T47D (cell line): ENCODE results near the gene REEP6.
"Not testable (repeated sequence)": the region's sequence is repeated elsewhere in the genome, so short reads cannot be mapped to it uniquely, and the experiment has no call there.

ENCODE experiments used
- DNase-seq, 2 experiments: peaks; one replicate each; pipeline versions ENCODE4 v3.0.0 to v3.0.0-alpha.2; 2011 to 2012; ENCODE audit warnings: low read depth in 1 of 2, low spot score in 1 of 2
- JUND ChIP-seq: IDR thresholded peaks from 2 replicates; pipeline ENCODE4 v1.6.1; 2012; ENCODE audit warnings: low read depth
- in situ Hi-C: cut with HindIII; loops from 2 replicates; pipeline ENCODE4 v1.10.0; 2016; ENCODE audit warnings: low sequenced_read_pairs, low pct_unique_long_range_greater_than_20kb

REEP6 gene

DNA sequence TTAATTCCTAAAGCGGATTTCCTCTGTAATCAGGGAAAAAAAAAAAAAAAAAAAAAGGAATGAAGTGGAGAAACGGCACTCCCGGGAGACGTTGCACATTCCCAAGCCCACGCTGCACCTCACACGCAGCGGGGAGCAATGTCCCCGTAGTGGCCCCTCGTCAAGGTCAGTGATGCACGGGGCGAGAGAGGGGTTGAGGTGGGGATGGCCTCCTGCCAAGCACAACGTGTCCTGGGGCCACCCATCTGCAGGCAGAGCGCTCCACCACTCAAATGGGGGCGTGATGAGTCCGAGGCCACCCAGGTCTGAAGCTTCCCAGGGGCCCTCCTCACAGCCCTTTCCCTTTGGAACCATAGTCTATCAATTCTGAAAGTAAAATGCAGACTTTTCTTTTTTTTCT, 48.0 kb downstream of the REEP6 start:
- in situ Hi-C loops: no loop called here
- TF ChIP-seq JUND: no peak
- no peak for DNase-seq

DNA sequence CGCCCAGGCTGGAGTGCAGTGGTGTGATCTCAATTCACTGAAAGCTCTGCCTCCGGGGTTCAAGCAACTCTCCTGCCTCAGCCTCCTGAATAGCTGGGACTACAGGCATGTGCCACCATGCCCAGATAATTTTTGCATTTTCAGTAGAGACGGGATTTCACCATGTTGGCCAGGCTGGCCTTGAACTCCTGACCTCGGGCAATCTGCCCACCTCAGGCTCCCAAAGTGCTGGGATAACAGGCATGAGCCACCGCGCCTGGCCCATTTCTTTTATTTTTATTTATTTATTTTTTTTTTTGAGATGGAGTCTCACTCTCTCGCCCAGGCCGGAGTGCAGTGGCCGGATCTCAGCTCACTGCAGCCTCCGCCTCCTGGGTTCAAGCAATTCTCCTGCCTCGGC, 48.8 kb downstream of the REEP6 start:
- in situ Hi-C loops, DNase-seq: not testable (repeated sequence)

DNA sequence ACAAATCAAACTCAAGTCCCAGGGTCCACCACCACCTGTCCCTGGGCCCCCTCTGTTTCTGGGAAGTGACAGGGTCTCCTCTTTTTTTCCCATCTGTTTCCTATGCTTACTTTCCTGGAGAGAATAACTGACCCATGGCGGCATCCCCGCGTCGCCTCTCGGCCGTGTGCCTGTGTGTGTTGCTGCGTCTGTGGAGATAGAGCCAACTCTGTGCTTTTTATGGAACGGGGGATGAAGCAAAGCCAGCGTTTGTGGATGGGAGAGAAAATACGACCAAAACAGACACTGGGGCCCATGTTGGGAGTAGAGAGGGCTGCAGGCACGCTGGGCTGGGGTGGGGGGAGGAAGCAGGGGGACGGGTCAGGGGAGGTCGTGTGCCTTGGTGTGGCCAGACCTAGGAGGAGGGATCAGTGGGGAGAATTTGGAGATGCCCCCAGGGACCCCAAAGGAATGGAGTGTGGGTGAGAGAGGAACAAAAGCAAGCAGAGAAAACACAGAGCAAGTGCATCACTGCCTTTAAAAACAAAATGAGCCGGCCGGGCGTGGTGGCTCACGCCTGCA, 49.5 kb downstream of the REEP6 start:
- DNase-seq: no peak
- TF ChIP-seq JUND: no peak
- in situ Hi-C loops: no loop called here
